ENCODE data around the gene WDTC1.

WDTC1 gene

GRCh38 chr1:27357281-27358037, 123.0 kb downstream of the WDTC1 start:
- peak; percentile 58 for DNase-seq (ENCODE audit: low read depth)

All from CMK (cell line).